ENCODE results near the gene DNMT1.

The DNMT1 gene

DNA sequence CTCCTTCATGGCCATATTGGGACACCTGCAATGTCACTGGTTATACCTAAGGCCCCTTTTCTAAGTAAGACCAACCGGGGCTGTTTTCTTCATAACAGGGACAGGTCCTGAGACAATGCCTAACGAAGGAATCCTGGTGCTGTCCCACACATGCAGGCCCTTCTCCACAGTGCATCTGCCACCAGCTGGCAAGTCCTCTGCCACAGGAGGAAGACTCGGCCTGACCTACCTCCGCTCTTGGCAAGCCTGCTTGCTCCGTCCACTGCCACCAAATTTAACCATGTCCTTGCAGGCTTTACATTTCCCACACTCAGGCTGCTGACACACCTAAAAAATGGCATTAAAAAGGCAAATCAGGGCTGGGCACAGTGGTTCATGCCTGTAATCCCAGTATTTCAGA is 43.2 kb downstream of the DNMT1 start:
- no peak overlapping the region for H3K27ac ChIP-seq
- H3K4me1 ChIP-seq (ENCODE audit: control insufficient read depth in 1 of 2, insufficient read depth in 1 of 2, low read depth in 1 of 2, low read length in 1 of 2): no peaks in the 10 kb centered on the region
- H3K9me3 ChIP-seq: no peaks in the 10 kb centered on the region
- no peaks in the 10 kb centered on the region for H3K27me3 ChIP-seq
- peaks cover 88% of the 10 kb centered on the region for H3K36me3 ChIP-seq
- no peak overlapping the region for H3K4me3 ChIP-seq (ENCODE audit: low read depth in 1 of 2, low read length in 1 of 2)
- no peak for TF ChIP-seq CTCF (IDR thresholded peaks at IDR 0.05)

DNA sequence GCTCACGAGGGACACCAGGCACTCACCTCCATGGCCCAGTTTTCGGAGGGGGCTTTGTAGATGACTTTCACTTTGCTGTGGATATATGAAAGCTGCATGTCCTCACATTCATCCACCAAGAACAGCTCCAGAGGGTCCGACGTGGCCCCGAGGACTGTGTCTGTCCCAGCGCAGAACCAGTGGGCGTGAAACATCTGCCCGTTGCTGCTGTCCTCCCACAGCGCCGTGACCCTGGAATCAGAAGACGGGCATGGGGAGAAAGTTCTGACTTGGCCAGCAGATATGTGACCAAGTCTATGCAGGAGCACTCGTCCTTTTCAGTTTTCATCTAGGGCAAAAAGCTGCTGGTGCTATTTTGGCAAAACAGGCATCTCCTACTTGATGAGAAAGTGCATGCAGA is 45.3 kb downstream of the DNMT1 start:
- Histone ChIP-seq H3K4me1 (ENCODE audit: control insufficient read depth in 1 of 2, insufficient read depth in 1 of 2, low read depth in 1 of 2, low read length in 1 of 2) (no peaks in the 10 kb centered on the region), H3K27ac (no peak overlapping the region), H3K36me3 (peaks cover 88% of the 10 kb centered on the region), H3K27me3 (no peaks in the 10 kb centered on the region), H3K9me3 (no peaks in the 10 kb centered on the region), H3K4me3 (ENCODE audit: low read depth in 1 of 2, low read length in 1 of 2) (no peak overlapping the region)
- no peak for TF ChIP-seq CTCF (IDR thresholded peaks at IDR 0.05)

- Histone ChIP-seq H3K27ac (no peak overlapping the region), H3K36me3 (peaks cover 87% of the 10 kb centered on the region), H3K9me3 (no peaks in the 10 kb centered on the region), H3K4me1 (ENCODE audit: control insufficient read depth in 1 of 2, insufficient read depth in 1 of 2, low read depth in 1 of 2, low read length in 1 of 2) (no peaks in the 10 kb centered on the region), H3K4me3 (ENCODE audit: low read depth in 1 of 2, low read length in 1 of 2) (no peak overlapping the region), H3K27me3 (no peaks in the 10 kb centered on the region)
- TF ChIP-seq CTCF (IDR thresholded peaks at IDR 0.05): no peak
Measured at GRCh38 chr19:10146142-10146541, 48.6 kb downstream of the DNMT1 start.

DNA sequence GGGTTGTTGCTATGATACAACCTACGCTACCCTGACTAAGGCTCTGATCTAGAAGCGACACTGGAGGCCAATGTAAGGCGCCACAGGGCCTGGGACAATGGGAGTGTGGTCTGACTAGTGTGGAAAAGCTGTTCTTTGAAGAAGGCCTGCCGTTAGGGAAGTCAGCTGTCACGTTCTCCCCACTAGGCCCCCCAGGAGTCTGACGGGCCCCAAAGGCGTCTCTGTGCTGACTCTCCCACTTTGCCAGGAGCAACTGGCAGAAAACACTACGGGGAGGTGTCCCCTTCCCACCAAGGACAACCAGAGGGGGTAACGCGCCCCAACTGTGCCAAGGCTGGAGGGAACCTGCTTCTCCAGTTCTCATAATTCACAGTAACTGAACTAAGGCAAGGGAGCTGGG is 49.7 kb downstream of the DNMT1 start:
- no peak overlapping the region for H3K27ac ChIP-seq
- H3K4me1 ChIP-seq (ENCODE audit: control insufficient read depth in 1 of 2, insufficient read depth in 1 of 2, low read depth in 1 of 2, low read length in 1 of 2): no peaks in the 10 kb centered on the region
- no peaks in the 10 kb centered on the region for H3K9me3 ChIP-seq
- TF ChIP-seq CTCF (IDR thresholded peaks at IDR 0.05): no peak
- H3K36me3 ChIP-seq: peaks cover 87% of the 10 kb centered on the region
- H3K27me3 ChIP-seq: no peaks in the 10 kb centered on the region
- no peak overlapping the region for H3K4me3 ChIP-seq (ENCODE audit: low read depth in 1 of 2, low read length in 1 of 2)

GRCh38 chr19:10144361-10144760 is 50.4 kb downstream of the DNMT1 start:
- Histone ChIP-seq H3K4me1 (ENCODE audit: control insufficient read depth in 1 of 2, insufficient read depth in 1 of 2, low read depth in 1 of 2, low read length in 1 of 2) (no peaks in the 10 kb centered on the region), H3K27ac (no peak overlapping the region)
- TF ChIP-seq CTCF (IDR thresholded peaks at IDR 0.05): no peak

DNA sequence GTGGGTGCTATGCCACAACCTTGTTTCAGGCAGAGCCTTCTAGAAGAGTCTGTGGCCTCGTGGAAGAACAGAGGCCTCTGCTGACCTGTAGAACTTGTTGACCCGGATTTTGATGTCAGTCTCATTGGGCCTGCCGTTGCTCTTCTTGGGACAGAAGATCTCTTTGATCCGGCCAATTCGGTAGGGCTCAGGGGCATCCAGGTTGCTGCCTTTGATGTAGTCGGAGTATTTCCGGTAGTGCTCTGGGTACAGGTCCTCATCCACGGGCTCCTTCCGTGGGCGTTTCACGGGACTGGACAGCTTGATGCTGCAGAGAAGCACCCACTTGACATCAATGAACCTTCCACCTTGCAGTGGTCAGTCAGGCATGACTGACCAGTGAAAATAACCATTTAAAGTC is 51.1 kb downstream of the DNMT1 start:
- Histone ChIP-seq H3K27ac (no peak overlapping the region), H3K4me1 (ENCODE audit: control insufficient read depth in 1 of 2, insufficient read depth in 1 of 2, low read depth in 1 of 2, low read length in 1 of 2) (no peaks in the 10 kb centered on the region), H3K27me3 (no peaks in the 10 kb centered on the region), H3K9me3 (no peaks in the 10 kb centered on the region), H3K36me3 (peaks cover 87% of the 10 kb centered on the region), H3K4me3 (ENCODE audit: low read depth in 1 of 2, low read length in 1 of 2) (no peak overlapping the region)
- TF ChIP-seq CTCF (IDR thresholded peaks at IDR 0.05): no peak

More at GRCh38 chr19:10144361-10144760, 50.4 kb downstream of the DNMT1 start:
- Histone ChIP-seq H3K4me3 (ENCODE audit: low read depth in 1 of 2, low read length in 1 of 2) (no peak overlapping the region), H3K27me3 (no peaks in the 10 kb centered on the region), H3K9me3 (no peaks in the 10 kb centered on the region), H3K36me3 (peaks cover 87% of the 10 kb centered on the region)

Data from neutrophil (primary cell).